Activated naive CD4-positive, alpha-beta T cell treated with anti-CD3 and anti-CD28 coated beads, Interleukin-2, amount 10 ng/mL, durations not matched to agents 7 days and 5 days (primary cell): ENCODE measurements around the gene ATXN10.

ENCODE experiments used
- CTCF ChIA-PET: fragments of 350-600 bp; sonication (Branson Sonifier 250); formaldehyde crosslinking; loops from one replicate; lab custom pipeline; 2021; ENCODE audit warnings: antibody characterized with exemption; lab: Charles Lee
- DNase-seq: peaks from one replicate; pipeline ENCODE4 v3.0.0-alpha.2; 2020
- H3K27ac Mint-ChIP-seq: one replicate; pipeline ENCODE4 v1.8.0; 2021; ENCODE audit warnings: mild to moderate bottlenecking, moderate library complexity, mixed read lengths
- H3K27me3 Mint-ChIP-seq: one replicate; pipeline ENCODE4 v1.8.0; 2021; ENCODE audit warnings: mild to moderate bottlenecking, mixed read lengths
- H3K36me3 Mint-ChIP-seq: one replicate; pipeline ENCODE4 v1.8.0; 2021; ENCODE audit warnings: mixed read lengths
- H3K4me1 Mint-ChIP-seq: one replicate; pipeline ENCODE4 v1.8.0; 2021; ENCODE audit warnings: mixed read lengths
- H3K4me3 Mint-ChIP-seq: one replicate; pipeline ENCODE4 v1.8.0; 2021; ENCODE audit warnings: mild to moderate bottlenecking, moderate library complexity, mixed read lengths
- H3K9me3 Mint-ChIP-seq: one replicate; pipeline ENCODE4 v1.8.0; 2021; ENCODE audit warnings: mixed read lengths

The ATXN10 gene

DNA sequence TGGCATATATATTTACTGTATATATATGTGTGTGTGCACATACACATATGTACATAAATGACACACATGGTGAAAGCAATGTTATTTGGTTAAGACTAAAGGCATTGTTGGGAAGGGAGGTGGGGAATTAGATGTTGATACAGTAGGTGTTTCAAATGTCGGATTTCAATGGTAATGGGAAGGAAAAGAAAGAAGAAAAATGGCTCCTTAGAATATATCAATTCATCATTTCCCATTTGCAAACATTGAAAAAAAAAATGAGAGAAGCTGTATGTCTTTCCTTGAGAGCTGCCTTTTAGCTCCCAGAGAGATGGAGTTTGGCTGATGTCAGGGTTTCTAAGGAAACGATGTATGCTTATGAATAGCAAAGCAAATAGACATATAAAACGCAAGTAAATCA, 33.4 kb upstream of the ATXN10 start:
- H3K4me3 Mint-ChIP-seq: no peak overlapping the region
- no peak for DNase-seq
- peaks cover 26% of the 10 kb centered on the region for H3K4me1 Mint-ChIP-seq
- H3K36me3 Mint-ChIP-seq: no peaks in the 10 kb centered on the region
- CTCF ChIA-PET: interaction anchor here (0.6 to 1.6 kb wide), 3 partner anchors 9 to 363 kb away, joined by 3 to 5 read pairs (median 4); no protein-coding TSS in a partner anchor
- H3K27me3 Mint-ChIP-seq: peaks cover 87% of the 10 kb centered on the region
- no peaks in the 10 kb centered on the region for H3K9me3 Mint-ChIP-seq
- H3K27ac Mint-ChIP-seq: no peak overlapping the region

GRCh38 chr22:45638834-45639746, 32.5 kb upstream of the ATXN10 start:
- Mint-ChIP-seq H3K27ac (no peak overlapping the region), H3K36me3 (no peaks in the 10 kb centered on the region), H3K27me3 (peaks cover 86% of the 10 kb centered on the region), H3K4me1 (peaks cover 26% of the 10 kb centered on the region), H3K9me3 (no peaks in the 10 kb centered on the region), H3K4me3 (no peak overlapping the region)
- DNase-seq: no peak
- CTCF ChIA-PET: interaction anchor here (0.6 kb wide), 1 partner anchor 362 kb away, joined by 4 read pairs; no protein-coding TSS in a partner anchor

GRCh38 chr22:45639747-45640102, 31.9 kb upstream of the ATXN10 start:
- Mint-ChIP-seq H3K9me3 (no peaks in the 10 kb centered on the region), H3K4me1 (peaks cover 26% of the 10 kb centered on the region), H3K4me3 (no peak overlapping the region), H3K27ac (peak overlapping the region; percentile 13), H3K36me3 (no peaks in the 10 kb centered on the region), H3K27me3 (peaks cover 87% of the 10 kb centered on the region)
- DNase-seq: no peak
- CTCF ChIA-PET: no interaction called here

DNA sequence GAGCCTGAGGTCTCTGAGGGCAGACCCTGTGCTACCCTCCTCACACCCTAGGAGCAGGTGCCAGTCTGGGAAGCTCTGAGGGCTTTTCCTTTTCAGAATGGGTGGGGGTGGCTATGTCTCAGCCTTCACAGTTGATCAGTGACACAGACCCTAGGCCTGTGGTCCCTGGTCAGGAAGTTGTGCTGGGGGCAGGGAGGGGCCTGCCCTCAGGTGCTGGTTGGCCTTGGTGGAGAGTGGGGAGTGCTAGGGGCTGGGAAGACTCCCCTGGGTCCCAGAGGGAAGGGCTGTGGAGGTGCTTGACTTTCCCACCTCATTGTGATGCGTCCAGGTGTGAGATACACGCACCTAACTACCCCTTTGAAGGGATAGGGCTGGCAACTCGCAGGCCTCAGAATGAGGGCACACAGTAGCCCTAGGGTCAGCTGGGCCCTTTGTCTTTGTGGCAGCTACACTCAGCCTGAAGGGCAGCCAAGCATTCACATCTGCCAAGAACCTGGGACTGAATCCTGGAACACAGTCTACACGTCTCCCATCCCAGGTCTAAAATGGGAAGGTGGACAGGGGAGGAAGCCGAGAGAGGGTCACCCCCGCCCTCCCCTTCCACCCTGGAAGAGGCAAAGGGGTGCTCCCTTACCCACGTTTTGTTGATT, 31.2 kb upstream of the ATXN10 start:
- CTCF ChIA-PET: no interaction called here

GRCh38 chr22:45640941-45641621, 30.6 kb upstream of the ATXN10 start:
- DNase-seq: no peak
- Mint-ChIP-seq H3K27ac (no peak overlapping the region), H3K4me1 (peaks cover 30% of the 10 kb centered on the region), H3K4me3 (no peak overlapping the region), H3K9me3 (no peaks in the 10 kb centered on the region), H3K27me3 (peaks cover 87% of the 10 kb centered on the region), H3K36me3 (no peaks in the 10 kb centered on the region)
- CTCF ChIA-PET: no interaction called here

More for the DNA sequence above, 31.2 kb upstream of the ATXN10 start:
- peaks cover 26% of the 10 kb centered on the region for H3K4me1 Mint-ChIP-seq
- H3K27me3 Mint-ChIP-seq: peaks cover 87% of the 10 kb centered on the region
- no peaks in the 10 kb centered on the region for H3K36me3 Mint-ChIP-seq
- no peak overlapping the region for H3K4me3 Mint-ChIP-seq
- no peak overlapping the region for H3K27ac Mint-ChIP-seq
- no peaks in the 10 kb centered on the region for H3K9me3 Mint-ChIP-seq
- no peak for DNase-seq

DNA sequence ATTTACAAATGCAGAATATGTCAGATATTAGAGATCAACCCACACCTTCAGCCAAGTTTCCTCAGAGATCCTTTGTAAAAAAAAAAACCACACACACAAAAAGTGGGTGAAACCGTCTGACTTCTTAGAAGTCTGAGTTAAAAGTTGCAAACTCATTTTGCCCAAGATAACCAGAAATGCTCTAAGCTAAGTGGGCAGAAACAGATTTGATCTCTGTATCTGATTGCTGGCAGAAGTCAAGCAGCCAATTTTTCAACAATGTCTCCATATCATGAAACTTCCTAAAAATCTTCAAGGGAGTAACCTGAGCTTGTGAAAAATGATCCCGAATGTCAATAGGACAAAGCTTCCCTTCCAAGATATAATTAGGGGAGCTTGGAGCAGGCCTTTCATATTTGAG, 28.6 kb upstream of the ATXN10 start:
- no peak overlapping the region for H3K4me3 Mint-ChIP-seq
- no peaks in the 10 kb centered on the region for H3K9me3 Mint-ChIP-seq
- no peak overlapping the region for H3K27ac Mint-ChIP-seq
- no peaks in the 10 kb centered on the region for H3K36me3 Mint-ChIP-seq
- CTCF ChIA-PET: interaction anchor here (1.2 to 1.5 kb wide), 2 partner anchors 66 to 220 kb away, joined by 4 read pairs; no protein-coding TSS in a partner anchor
- peaks cover 30% of the 10 kb centered on the region for H3K4me1 Mint-ChIP-seq
- peaks cover 89% of the 10 kb centered on the region for H3K27me3 Mint-ChIP-seq
- DNase-seq: no peak

GRCh38 chr22:45644714-45645113, 26.9 kb upstream of the ATXN10 start:
- no peak for DNase-seq
- CTCF ChIA-PET: interaction anchor here (0.7 to 2.7 kb wide), 7 partner anchors 10 to 362 kb away, joined by 3 to 10 read pairs (median 4); partner anchors contain the start of gene ATXN10
- Mint-ChIP-seq H3K27me3 (peaks cover 83% of the 10 kb centered on the region), H3K9me3 (no peaks in the 10 kb centered on the region), H3K27ac (no peak overlapping the region), H3K4me3 (no peak overlapping the region), H3K4me1 (peaks cover 17% of the 10 kb centered on the region), H3K36me3 (no peaks in the 10 kb centered on the region)

- Mint-ChIP-seq H3K9me3 (no peaks in the 10 kb centered on the region), H3K4me3 (no peak overlapping the region), H3K4me1 (peaks cover 13% of the 10 kb centered on the region), H3K27ac (no peak overlapping the region), H3K27me3 (peaks cover 83% of the 10 kb centered on the region), H3K36me3 (no peaks in the 10 kb centered on the region)
- CTCF ChIA-PET: interaction anchor here (0.7 to 2.7 kb wide), 7 partner anchors 11 to 361 kb away, joined by 3 to 10 read pairs (median 4); partner anchors contain the start of gene ATXN10
- DNase-seq: no peak
Measured at GRCh38 chr22:45645150-45645525, 26.5 kb upstream of the ATXN10 start.

DNA sequence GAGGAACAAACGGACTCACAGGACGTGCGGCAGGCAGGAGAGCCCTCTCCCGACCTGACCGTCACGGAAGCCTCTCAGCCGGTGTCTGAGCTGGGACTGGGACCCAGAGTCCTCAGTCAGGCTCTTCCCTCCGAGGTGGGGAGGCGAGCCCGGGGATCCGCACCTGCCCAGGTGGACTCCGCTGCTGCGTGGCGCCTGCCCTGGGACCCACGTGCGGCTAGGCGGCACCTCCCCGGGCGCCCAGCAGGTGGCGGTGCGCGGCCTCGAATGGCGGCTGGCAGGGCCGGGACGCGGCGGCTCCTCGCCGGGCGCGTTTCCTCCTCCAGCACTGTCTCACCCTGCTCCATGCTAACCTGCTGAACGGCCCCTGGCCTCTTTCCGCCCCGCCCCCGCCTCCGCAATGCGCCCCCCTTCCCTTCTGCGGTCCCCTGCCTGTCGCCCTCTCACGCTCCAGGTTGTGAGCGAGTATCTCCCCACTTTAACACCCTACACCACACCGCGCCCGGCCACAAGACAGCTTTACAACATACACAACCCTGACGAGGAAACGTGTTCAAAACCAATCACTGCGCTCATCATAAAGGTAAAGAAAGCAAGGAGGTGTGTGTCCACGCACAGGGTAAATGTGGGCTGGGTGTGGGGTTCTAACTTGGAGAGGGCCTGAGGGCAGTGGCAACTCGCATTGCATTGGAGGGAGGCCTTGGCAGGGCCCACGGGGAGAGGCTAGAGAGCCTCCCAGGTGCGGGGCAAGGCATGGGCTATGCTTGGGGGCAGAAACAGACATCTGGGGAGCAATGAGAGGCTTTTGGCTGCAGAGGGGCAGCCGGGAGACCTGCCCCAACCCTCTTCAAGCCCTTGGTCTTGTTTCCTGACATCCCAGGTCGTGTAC, 25.9 kb upstream of the ATXN10 start:
- Mint-ChIP-seq H3K4me3 (no peak overlapping the region), H3K27me3 (peaks cover 83% of the 10 kb centered on the region), H3K9me3 (no peaks in the 10 kb centered on the region), H3K4me1 (peaks cover 10% of the 10 kb centered on the region), H3K36me3 (no peaks in the 10 kb centered on the region), H3K27ac (no peak overlapping the region)
- DNase-seq: peak; percentile 78
- CTCF ChIA-PET: interaction anchor here (0.7 to 2.7 kb wide), 7 partner anchors 12 to 361 kb away, joined by 3 to 10 read pairs (median 4); partner anchors contain the start of gene ATXN10

DNA sequence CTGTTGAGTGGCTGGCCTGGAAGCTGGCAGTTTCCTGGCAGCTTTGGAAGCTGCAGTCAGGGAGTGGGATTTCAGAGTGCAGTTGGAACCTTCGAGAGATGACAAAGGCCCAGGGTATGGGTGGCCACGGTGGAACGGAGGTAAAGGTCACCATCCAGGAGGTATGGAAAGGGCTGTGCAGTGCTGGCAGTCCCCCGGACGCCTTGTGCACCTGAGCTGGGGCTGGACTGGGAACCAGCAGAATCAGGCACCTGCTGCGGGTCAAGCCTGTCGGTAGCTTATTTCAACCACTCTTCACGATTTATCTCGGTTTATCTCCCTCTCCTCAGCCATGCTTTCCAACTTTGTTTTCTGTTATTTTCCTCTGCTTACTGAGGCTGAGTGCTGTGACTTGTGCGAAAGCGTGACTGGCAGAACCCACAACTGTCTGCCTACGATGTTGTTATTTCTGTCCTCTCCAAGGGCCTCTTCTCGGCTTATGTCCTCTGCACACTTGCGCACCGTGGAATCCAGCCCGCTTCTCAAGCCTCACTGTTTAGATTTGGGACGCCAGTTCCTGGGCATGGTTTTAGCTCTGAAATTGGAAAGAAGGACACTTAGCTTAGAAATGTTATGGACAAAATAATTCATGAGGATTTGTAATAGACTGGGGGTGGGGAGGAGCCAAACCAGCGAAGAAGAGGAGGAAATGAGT, 24.0 kb upstream of the ATXN10 start:
- no peak overlapping the region for H3K27ac Mint-ChIP-seq
- DNase-seq: no peak
- H3K4me3 Mint-ChIP-seq: no peak overlapping the region
- H3K4me1 Mint-ChIP-seq: peaks cover 8% of the 10 kb centered on the region
- CTCF ChIA-PET: interaction anchor here (1.0 to 1.2 kb wide), 2 partner anchors 69 to 216 kb away, joined by 3 to 4 read pairs; no protein-coding TSS in a partner anchor
- no peaks in the 10 kb centered on the region for H3K9me3 Mint-ChIP-seq
- no peaks in the 10 kb centered on the region for H3K36me3 Mint-ChIP-seq
- peaks cover 84% of the 10 kb centered on the region for H3K27me3 Mint-ChIP-seq

DNA sequence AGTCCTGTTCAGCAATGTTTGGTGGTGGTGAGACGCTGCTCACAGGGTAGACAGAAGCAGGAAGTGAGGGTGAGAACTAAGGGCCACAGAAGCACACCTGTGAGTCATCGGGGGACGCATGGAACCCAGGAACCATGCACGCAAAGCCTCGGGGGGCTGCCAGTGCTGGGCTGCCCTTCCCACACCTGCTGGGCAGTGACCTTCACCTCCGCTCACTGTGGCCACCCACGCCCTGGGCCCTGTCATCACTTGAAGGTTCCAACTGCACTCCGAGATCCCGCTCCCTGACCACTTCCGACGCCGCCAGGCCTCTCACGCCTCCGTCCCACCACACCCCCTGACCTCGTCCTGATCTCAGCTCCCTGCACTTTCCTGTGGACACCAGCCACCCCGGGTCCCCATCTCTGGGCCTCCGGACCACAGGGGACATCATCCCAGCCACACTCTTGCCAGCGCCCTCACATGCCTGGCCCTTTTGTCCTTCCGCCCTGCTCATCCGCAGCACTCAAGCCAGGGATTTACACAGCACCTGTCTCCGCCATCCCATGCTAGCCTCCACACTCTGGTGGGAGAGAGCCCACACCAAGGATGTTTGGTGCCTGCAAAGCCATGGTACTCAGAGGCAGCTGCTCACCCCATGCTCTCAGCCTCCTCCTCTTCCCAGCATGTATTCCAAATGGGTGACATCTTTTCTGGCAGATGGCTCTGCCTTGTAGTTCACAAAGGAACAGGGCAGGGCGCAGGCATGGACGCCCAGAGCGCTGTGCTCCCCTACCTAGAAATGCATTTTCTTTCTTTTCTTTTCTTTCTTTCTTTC, 23.1 kb upstream of the ATXN10 start:
- DNase-seq: no peak
- CTCF ChIA-PET: no interaction called here
- no peak overlapping the region for H3K4me3 Mint-ChIP-seq
- no peak overlapping the region for H3K27ac Mint-ChIP-seq
- H3K36me3 Mint-ChIP-seq: no peaks in the 10 kb centered on the region
- H3K9me3 Mint-ChIP-seq: no peaks in the 10 kb centered on the region
- peaks cover 3% of the 10 kb centered on the region for H3K4me1 Mint-ChIP-seq
- H3K27me3 Mint-ChIP-seq: peaks cover 78% of the 10 kb centered on the region

- no peak for DNase-seq
- Mint-ChIP-seq H3K4me1 (peaks cover 3% of the 10 kb centered on the region), H3K27me3 (peaks cover 71% of the 10 kb centered on the region), H3K9me3 (no peaks in the 10 kb centered on the region), H3K4me3 (no peak overlapping the region), H3K36me3 (no peaks in the 10 kb centered on the region), H3K27ac (no peak overlapping the region)
- CTCF ChIA-PET: no interaction called here
Measured at GRCh38 chr22:45649809-45650208, 21.8 kb upstream of the ATXN10 start.
